Hepatocyte (in vitro differentiated cells): Measurements from ENCODE around the gene GPRIN2.

Experiments used
- CTCF ChIP-seq: fragments of 200-600 bp; sonication (generic); IDR thresholded peaks from 2 replicates; pipeline ENCODE4 v1.5.1; 2016; ENCODE audit warnings: antibody characterized with exemption, mild to moderate bottlenecking; ENCODE audit not compliant: poor library complexity
- EZH2 ChIP-seq: fragments of 200-600 bp; sonication (generic); IDR thresholded peaks from 2 replicates; pipeline ENCODE4 v1.6.1; 2016; ENCODE audit warnings: antibody characterized with exemption, mild to moderate bottlenecking, borderline replicate concordance
- EZH2phosphoT487 ChIP-seq: fragments of 200-600 bp; sonication (generic); IDR thresholded peaks from one replicate; pipeline ENCODE4 v1.6.1; 2018; ENCODE audit warnings: antibody characterized with exemption, mild to moderate bottlenecking, low read depth, moderate library complexity; ENCODE audit not compliant: unreplicated experiment, severe bottlenecking

- TF ChIP-seq EZH2, result no peak
- no peak for TF ChIP-seq CTCF
- no peak for TF ChIP-seq EZH2phosphoT487
Observed at GRCh38 chr10:46525177-46525823, 31.2 kb downstream of the GPRIN2 start.
